ENCODE measurements around the gene ZNF488.

The ZNF488 gene

GRCh38 chr10:47348661-47349470 is 35.2 kb downstream of the ZNF488 start:
- no peak for DNase-seq

GRCh38 chr10:47348138-47348651 is 35.9 kb downstream of the ZNF488 start, which contains the start of gene RBP3:
RBP3 (plus strand) TSS chr10:47348363; CDS start chr10:47348485, 122 bp downstream.
- DNase-seq, result no peak

- DNase-seq, result no peak
Measured at GRCh38 chr10:47347303-47347675, 36.8 kb downstream of the ZNF488 start.

GRCh38 chr10:47346581-47347302 is 37.4 kb downstream of the ZNF488 start:
- no peak for DNase-seq

- DNase-seq, result no peak
Measured at GRCh38 chr10:47344996-47345870, 38.9 kb downstream of the ZNF488 start.

GRCh38 chr10:47340608-47341170 is 43.4 kb downstream of the ZNF488 start:
- peak; percentile 76 for DNase-seq

- no peak for DNase-seq
Measured at GRCh38 chr10:47339759-47340607, 44.1 kb downstream of the ZNF488 start.

- DNase-seq, result no peak
Measured at GRCh38 chr10:47339186-47339735, 44.8 kb downstream of the ZNF488 start.

GRCh38 chr10:47337310-47337709 is 46.8 kb downstream of the ZNF488 start:
- no peak for DNase-seq

- DNase-seq, result no peak
Measured at GRCh38 chr10:47336387-47337134, 47.5 kb downstream of the ZNF488 start.

GRCh38 chr10:47335906-47336305 is 48.2 kb downstream of the ZNF488 start:
- no peak for DNase-seq

- DNase-seq, result no peak
Measured at GRCh38 chr10:47334466-47335295, 49.4 kb downstream of the ZNF488 start.

GRCh38 chr10:47333532-47333931 is 50.6 kb downstream of the ZNF488 start:
- DNase-seq, result no peak

GRCh38 chr10:47332946-47333345 is 51.1 kb downstream of the ZNF488 start:
- DNase-seq, result no peak

- DNase-seq, result no peak
Measured at GRCh38 chr10:47332371-47332770, 51.7 kb downstream of the ZNF488 start.

- no peak for DNase-seq
Measured at GRCh38 chr10:47331954-47332353, 52.1 kb downstream of the ZNF488 start.

GRCh38 chr10:47331491-47331890 is 52.6 kb downstream of the ZNF488 start:
- no peak for DNase-seq

GRCh38 chr10:47330804-47331203 is 53.3 kb downstream of the ZNF488 start:
- DNase-seq, result no peak

GRCh38 chr10:47330366-47330765 is 53.7 kb downstream of the ZNF488 start:
- no peak for DNase-seq

- DNase-seq, result no peak
Measured at GRCh38 chr10:47329855-47330254, 54.2 kb downstream of the ZNF488 start.

Data from stimulated activated CD4-positive, alpha-beta T cell treated with anti-CD3 and anti-CD28 coated beads, Interleukin-2, amount 100 ng/mL, for 48 hours (primary cell).